Psoas muscle (tissue), 8 donors: ENCODE data around the gene PRTFDC1. TPM values are rescaled to one million over a fixed set of nuclear protein-coding genes. Genes with fewer than 3 reads are reported as not detected.
A peak's percentile ranks its signal among the peaks of the same experiment; 100 is the strongest.

ENCODE experiments used
- ATAC-seq, 4 donors: fragments of 200-7000 bp; cut with Tn5 transposase; one replicate each; pipeline ENCODE4 v1.9.1; 2020; ENCODE audit warnings: moderate library complexity in 3 of 4, mild to moderate bottlenecking in 2 of 4
- DNase-seq, 2 donors: peaks; one replicate each; pipeline ENCODE4 v3.0.0-alpha.2; 2020
- H3K27ac ChIP-seq: fragments of 200-600 bp; one replicate; pipeline ENCODE4 v1.8.0; 2022
- H3K27me3 ChIP-seq, 3 donors: fragments of 200-600 bp in 1 of 3; one replicate each; pipeline versions ENCODE4 v1.6.1 to v1.8.0; 2013 to 2022; ENCODE audit warnings: low read length in 2 of 3, mild to moderate bottlenecking in 2 of 3, moderate library complexity in 1 of 3; ENCODE audit not compliant: insufficient read depth in 3 of 3
- H3K36me3 ChIP-seq, 2 donors: fragments of 200-600 bp in 1 of 2; one replicate each; pipeline versions ENCODE4 v1.6.1 to v1.8.0; 2013 to 2022; ENCODE audit warnings: low read depth in 1 of 2, mild to moderate bottlenecking in 1 of 2, moderate library complexity in 1 of 2; ENCODE audit not compliant: insufficient read depth in 1 of 2
- H3K4me1 ChIP-seq: fragments of 200-600 bp; one replicate; pipeline ENCODE4 v1.8.0; 2022
- H3K4me3 ChIP-seq: fragments of 200-600 bp; one replicate; pipeline ENCODE4 v1.8.0; 2022; ENCODE audit warnings: mild to moderate bottlenecking
- H3K9me3 ChIP-seq: fragments of 200-600 bp; one replicate; pipeline ENCODE4 v1.8.0; 2022
- whole genome bisulfite sequencing, 3 donors: extraction: QIAGEN DNeasy Blood & Tissue Kit; methylation state at CpG; one replicate each; pipeline versions ENCODE4 v1.1.6 to v1.1.7; 2013; 5-methylcytosine and 5-hydroxymethylcytosine counted together
- intact Hi-C, 2 donors: fragments of 100-400 bp; cut with DNase I; formaldehyde crosslinking; loops; one replicate each; pipeline versions ENCODE4 v1.11.0 to v1.14.2; 2022
- polyA plus RNA-seq, 3 donors: library from polyadenylated mRNA; stranded (reverse); fragments of 200-250 nt; gene quantifications; one replicate each; pipeline ENCODE4 v1.2.3, GENCODE V29; 2013
- total RNA-seq, 4 donors: library from RNA; stranded (reverse); fragmentation: NEBNext Ultra II Directional in 2 of 4; extraction: Animal tissue kit (Norgen Biotek cat#: 25700) in 2 of 4; gene quantifications; one replicate each; pipeline versions ENCODE4 v1.2.1 to v1.2.4, GENCODE V29; 2021 to 2023
- TF ChIP-seq, protein P1 (sequence below): fragments of 200-600 bp; IDR thresholded peaks from one replicate; pipeline ENCODE4 v1.8.0; 2022; ENCODE audit warnings: antibody characterized with exemption
- donor health status: healthy with polysubstance abuse.
- donor health status: DM: no; HTN: no; CAD: no; lungs with moderate emphysema.
- donor health status: Bipolar disorder and iron deficiency.
- donor health status: healthy.
- donor health status: DM: yes; HTN: yes; CAD: no.
- donor health status: DM: no; HTN: no; CAD: no.
- donor health status: DM: no; HTN: no; CAD: no.
- donor health status: DM: yes; HTN: yes; CAD: no.

Gene PRTFDC1
- total and polyA plus RNA-seq, 7 donors: 0.14 to 0.84 (median 0.43) TPM

GRCh38 chr10:24981161-24981710, 28.8 kb upstream of the PRTFDC1 start:
- H3K36me3 ChIP-seq: no peaks in the 10 kb centered on the region
- H3K27me3 ChIP-seq: no peaks in the 10 kb centered on the region
- no peak for ATAC-seq
- DNase-seq: no peak
- H3K4me3 ChIP-seq: no peak overlapping the region
- no peak overlapping the region for H3K27ac ChIP-seq
- no peaks in the 10 kb centered on the region for H3K9me3 ChIP-seq
- TF ChIP-seq, protein P1, sequence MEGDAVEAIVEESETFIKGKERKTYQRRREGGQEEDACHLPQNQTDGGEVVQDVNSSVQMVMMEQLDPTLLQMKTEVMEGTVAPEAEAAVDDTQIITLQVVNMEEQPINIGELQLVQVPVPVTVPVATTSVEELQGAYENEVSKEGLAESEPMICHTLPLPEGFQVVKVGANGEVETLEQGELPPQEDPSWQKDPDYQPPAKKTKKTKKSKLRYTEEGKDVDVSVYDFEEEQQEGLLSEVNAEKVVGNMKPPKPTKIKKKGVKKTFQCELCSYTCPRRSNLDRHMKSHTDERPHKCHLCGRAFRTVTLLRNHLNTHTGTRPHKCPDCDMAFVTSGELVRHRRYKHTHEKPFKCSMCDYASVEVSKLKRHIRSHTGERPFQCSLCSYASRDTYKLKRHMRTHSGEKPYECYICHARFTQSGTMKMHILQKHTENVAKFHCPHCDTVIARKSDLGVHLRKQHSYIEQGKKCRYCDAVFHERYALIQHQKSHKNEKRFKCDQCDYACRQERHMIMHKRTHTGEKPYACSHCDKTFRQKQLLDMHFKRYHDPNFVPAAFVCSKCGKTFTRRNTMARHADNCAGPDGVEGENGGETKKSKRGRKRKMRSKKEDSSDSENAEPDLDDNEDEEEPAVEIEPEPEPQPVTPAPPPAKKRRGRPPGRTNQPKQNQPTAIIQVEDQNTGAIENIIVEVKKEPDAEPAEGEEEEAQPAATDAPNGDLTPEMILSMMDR: no peak
- intact Hi-C loops: no loop called here
- H3K4me1 ChIP-seq: no peaks in the 10 kb centered on the region
- WGBS, 3 donors: 92 to 97% (median 94%) methylated on average over 5 of the region's 5 CpGs

DNA sequence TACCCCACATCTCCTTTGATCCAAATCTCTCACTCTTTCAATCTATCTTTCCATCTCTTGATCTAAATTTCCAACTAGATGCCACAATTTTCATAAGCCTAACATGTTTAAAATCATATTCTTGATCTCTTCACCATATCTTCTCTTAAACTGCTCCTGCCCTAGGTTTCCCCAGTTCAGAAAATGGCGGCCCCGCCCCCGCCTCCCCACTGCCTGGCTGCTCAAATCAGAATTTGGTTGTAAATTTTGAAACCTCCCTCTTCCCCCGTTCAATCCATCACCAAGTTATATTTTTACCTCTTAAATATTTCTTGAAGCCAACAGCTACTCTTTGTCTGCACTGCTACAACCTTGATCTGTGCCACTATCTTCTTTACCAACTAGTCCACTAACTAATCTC, 27.3 kb upstream of the PRTFDC1 start:
- no peaks in the 10 kb centered on the region for H3K36me3 ChIP-seq
- no peaks in the 10 kb centered on the region for H3K9me3 ChIP-seq
- H3K4me1 ChIP-seq: no peaks in the 10 kb centered on the region
- H3K4me3 ChIP-seq: no peak overlapping the region
- H3K27me3 ChIP-seq: no peaks in the 10 kb centered on the region
- 96 to 99% (median 98%) methylated on average over 4 of the region's 4 CpGs for WGBS, 3 donors
- intact Hi-C loops: no loop called here
- TF ChIP-seq, protein P1: no peak
- no peak overlapping the region for H3K27ac ChIP-seq
- ATAC-seq: no peak
- DNase-seq: no peak

- Histone ChIP-seq H3K27me3 (no peaks in the 10 kb centered on the region), H3K36me3 (no peaks in the 10 kb centered on the region), H3K27ac (no peak overlapping the region), H3K9me3 (no peaks in the 10 kb centered on the region), H3K4me1 (no peaks in the 10 kb centered on the region), H3K4me3 (no peak overlapping the region)
- 28 to 39% (median 32%) methylated on average over 2 of the region's 2 CpGs for WGBS, 3 donors
- ATAC-seq: peak in 3 of 4 donors; percentile 46 to 73 (median 68)
- intact Hi-C loops: no loop called here
- TF ChIP-seq, protein P1: no peak
- DNase-seq: peak; percentile 42 to 77
Measured at GRCh38 chr10:24974976-24975375, 22.6 kb upstream of the PRTFDC1 start.

GRCh38 chr10:24973163-24973562, 20.8 kb upstream of the PRTFDC1 start:
- H3K4me3 ChIP-seq: no peak overlapping the region
- DNase-seq (no peak), ATAC-seq (no peak)
- H3K27me3 ChIP-seq: no peaks in the 10 kb centered on the region
- 83 to 87% (median 86%) methylated on average over 5 of the region's 5 CpGs for WGBS, 3 donors
- no peak overlapping the region for H3K27ac ChIP-seq
- TF ChIP-seq, protein P1: no peak
- H3K4me1 ChIP-seq: no peaks in the 10 kb centered on the region
- H3K9me3 ChIP-seq: no peaks in the 10 kb centered on the region
- no peaks in the 10 kb centered on the region for H3K36me3 ChIP-seq
- intact Hi-C loops: no loop called here

GRCh38 chr10:24971374-24971773, 19.0 kb upstream of the PRTFDC1 start:
- ATAC-seq: peak in 1 of 4 donors; percentile 41
- no peak overlapping the region for H3K4me3 ChIP-seq
- no peaks in the 10 kb centered on the region for H3K9me3 ChIP-seq
- H3K4me1 ChIP-seq: no peaks in the 10 kb centered on the region
- intact Hi-C loops: no loop called here
- TF ChIP-seq, protein P1: no peak
- no peak overlapping the region for H3K27ac ChIP-seq
- H3K36me3 ChIP-seq: no peaks in the 10 kb centered on the region
- no peaks in the 10 kb centered on the region for H3K27me3 ChIP-seq
- DNase-seq: no peak
